ENCODE results near the gene CTTN. TPM values are rescaled to one million over a fixed set of nuclear protein-coding genes. Genes with fewer than 3 reads are reported as not detected.

Gene CTTN
- total RNA-seq, 2 experiments from 2014 or later = 22.9 to 25.1 TPM

DNA sequence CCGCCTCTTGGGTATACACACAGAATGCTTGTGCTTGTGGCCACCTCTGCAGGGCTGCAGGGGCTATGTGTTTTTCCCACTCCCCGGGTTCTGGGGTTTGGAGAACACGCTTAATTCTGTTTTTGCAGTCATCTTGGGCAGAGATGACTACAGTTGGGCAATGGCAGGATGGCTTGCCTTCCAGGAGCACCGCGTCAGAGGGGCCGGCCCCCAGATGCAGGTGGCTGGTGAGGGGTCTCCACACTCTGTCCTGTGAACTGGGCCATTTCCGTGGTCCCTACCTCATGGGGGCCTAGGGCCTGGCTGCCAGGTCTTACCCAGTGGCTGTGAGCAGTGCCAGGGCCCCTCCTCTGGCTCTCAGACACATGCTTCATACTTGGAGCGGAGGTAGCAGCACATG lies 68.3 kb downstream of the CTTN start:
- ChIA-PET CTCF (interaction anchor here (0.7 to 0.8 kb wide), 2 partner anchors 11 to 13 kb away, joined by 3 read pairs; no protein-coding TSS in a partner anchor), POLR2A (no interaction called here)

DNA sequence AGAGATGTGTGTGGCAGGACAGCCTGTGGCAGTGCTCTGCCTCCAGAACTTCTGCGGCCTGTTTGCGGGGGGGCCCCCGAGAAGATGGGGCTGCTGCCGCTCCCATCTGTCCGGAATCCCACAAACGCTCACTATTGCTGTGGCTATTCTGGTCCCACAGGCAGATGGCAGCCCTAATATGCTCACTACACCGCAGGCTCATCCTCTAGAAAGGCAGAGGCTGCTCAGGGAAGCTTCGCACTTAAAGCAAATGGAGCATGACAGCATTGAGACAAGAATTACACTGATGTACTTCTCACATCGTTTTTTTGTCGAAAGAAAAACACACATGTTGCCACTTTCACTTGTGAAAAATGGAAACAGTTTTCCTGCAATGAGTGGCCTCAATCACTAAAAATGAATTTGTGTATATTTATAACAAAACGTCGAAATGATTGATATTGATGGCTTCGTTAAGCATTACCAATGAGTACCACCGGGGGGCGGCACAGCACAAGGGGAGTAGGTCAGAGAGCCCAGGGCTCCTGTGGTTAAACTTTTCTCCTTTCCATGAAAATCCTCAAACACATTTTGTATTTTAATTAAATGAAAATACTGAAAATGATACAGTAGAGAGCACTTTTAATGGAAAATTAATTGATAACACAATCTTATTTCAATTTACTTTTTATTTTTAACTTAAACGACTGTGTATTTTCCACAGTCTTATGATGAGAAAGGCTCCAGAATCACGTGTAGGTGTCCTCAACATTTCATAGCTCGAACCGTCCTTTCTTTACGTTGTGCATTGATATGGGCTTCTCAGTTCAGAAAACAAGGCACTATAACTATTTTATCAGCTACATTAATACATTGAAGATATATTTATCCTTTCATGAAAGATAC lies 69.1 kb downstream of the CTTN start:
- ChIA-PET CTCF (interaction anchor here (0.6 to 0.8 kb wide), 4 partner anchors 9 to 49 kb away, joined by 3 read pairs; no protein-coding TSS in a partner anchor), POLR2A (no interaction called here)

DNA sequence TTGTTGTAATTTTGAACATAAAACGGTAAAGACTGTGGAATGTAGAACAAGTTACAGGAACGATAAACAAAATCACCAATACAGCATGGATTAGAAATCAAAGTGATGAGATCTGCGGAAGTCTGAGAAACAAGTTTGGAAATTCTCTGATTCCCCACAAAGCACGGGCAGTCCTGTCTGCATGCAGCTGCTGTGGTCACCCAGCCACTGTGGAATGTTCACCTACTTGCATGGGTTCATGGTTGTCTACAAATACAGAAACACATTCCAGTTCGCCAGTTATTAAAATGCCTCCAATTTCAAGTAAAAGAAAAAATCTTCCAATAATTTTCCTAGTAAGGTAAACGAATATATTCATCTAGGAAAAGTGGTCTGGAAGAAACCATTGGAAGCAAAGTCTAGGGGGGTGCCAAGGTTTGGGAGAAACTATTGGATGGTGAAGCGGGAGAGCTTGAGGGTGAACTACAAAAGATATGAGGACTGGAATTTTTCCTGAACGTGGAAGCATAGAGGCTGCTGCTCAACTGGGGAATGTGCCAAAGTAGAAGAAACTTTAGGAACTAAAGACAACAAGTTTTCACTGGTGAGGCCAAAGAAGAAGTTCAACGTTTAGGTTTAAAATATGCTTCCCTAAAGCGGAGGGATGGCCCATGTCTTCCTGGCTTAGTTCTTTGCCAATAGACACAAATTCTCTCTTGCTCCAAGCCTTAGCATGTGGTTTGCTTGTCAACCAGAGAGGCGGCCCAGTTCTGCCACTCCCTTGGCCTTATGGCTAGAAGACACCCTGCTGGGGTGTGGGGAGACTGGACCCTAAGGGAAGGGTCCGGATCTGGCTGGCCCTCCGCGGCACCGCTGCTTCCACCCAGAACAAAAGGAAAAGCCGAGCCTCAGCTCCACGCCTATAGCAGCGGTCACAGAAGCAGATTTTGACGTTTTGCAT lies 70.2 kb downstream of the CTTN start:
- ChIA-PET POLR2A (no interaction called here), CTCF (interaction anchor here (0.6 to 1.3 kb wide), 4 partner anchors 10 to 625 kb away, joined by 3 to 5 read pairs (median 3); no protein-coding TSS in a partner anchor)

DNA sequence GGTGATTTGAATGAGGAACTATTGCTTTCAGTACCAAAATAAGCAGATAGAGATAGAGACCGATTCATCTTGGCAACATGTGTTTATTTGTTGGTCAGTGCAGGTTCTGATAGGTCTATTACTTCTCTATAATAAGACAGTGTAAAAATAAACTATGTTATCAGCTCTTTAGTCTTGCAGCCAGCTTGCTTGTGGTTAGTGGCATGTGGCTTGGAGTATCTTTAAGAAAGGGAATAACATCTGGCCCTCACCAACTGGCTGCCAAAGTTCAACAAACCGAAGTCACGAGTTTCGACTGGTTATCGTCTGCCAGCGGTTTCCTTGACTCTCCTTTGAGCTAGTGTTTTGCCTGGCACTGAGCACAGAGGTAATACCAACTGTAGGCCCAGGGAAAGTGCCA lies 71.8 kb downstream of the CTTN start:
- POLR2A ChIA-PET = no interaction called here
- CTCF ChIA-PET = no interaction called here

DNA sequence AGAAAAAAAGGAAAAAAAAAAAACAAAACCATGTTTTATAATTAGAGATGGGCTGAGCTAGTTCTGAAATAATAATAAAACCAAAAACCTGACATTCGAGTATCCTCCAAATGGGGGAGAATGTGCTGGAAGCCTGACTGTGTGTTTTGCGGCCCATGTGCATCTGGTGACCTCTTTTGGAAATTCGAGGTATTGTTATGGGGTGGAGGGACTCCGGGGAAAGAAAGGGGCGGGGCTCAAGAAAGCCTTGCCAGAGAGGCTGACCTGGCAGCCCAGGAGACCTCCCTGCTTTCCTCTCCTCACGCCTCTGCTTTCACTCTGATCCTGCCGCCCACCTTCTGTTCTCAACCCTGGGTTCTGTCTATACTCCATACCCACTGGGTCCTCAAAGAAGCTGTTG lies 72.9 kb downstream of the CTTN start:
- ChIA-PET CTCF (interaction anchor here (1.0 kb wide), 1 partner anchor 105 kb away, joined by 3 read pairs; no protein-coding TSS in a partner anchor), POLR2A (no interaction called here)

DNA sequence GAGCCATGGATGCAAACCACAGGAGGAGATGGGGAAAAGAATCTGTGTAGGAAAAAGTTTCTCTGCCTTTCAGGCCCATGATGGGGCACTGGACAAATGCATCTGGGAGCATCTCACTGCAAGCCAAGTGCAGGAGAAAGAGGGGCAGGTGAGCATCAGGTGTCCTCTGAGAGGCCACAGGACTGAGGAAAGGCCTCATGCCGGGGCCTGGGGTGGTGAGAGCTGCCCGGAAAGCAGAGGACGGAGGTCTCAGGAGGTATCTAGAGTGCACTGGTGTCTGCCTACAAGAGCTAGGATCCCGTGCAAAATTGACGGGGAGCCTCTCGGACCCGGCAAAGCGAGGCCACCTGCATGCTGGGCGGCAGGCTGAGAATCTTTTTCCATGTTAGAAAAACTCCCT lies 73.9 kb downstream of the CTTN start:
- CTCF ChIA-PET = no interaction called here

DNA sequence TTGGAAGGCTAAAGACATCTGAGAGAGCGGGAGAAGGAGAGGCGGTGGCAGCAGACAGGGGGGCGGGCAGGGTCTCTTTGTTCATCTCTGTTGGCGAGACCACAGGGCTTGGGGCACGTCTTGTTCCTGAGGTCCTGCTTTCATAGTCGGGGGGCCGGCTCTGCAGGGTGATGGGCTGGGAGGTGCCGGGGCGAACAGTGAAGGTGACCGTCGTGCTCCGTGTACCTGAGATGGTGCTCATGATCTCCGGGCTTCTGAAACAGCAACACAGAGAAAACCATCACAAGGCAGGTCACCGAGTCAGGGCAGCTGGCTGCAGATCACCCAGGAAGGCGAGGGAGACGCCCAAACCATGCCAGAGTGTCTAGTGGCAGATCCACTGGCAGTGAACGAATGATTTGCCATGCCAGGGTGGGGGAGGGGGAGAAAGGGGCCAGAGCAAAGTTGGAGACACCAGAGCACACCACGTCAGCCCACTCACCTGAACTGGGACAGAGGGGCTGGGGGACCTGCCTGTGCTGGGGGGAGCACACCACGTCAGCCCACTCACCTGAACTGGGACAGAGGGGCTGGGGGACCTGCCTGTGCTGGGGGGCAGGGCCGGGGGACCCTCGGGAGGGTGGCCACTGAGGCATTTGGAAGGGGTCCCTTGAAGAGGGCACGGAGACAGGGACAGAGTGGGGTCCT lies 75.0 kb downstream of the CTTN start:
- CTCF ChIA-PET = no interaction called here
- POLR2A ChIA-PET = no interaction called here

More for the DNA sequence above, 73.9 kb downstream of the CTTN start:
- POLR2A ChIA-PET = no interaction called here

DNA sequence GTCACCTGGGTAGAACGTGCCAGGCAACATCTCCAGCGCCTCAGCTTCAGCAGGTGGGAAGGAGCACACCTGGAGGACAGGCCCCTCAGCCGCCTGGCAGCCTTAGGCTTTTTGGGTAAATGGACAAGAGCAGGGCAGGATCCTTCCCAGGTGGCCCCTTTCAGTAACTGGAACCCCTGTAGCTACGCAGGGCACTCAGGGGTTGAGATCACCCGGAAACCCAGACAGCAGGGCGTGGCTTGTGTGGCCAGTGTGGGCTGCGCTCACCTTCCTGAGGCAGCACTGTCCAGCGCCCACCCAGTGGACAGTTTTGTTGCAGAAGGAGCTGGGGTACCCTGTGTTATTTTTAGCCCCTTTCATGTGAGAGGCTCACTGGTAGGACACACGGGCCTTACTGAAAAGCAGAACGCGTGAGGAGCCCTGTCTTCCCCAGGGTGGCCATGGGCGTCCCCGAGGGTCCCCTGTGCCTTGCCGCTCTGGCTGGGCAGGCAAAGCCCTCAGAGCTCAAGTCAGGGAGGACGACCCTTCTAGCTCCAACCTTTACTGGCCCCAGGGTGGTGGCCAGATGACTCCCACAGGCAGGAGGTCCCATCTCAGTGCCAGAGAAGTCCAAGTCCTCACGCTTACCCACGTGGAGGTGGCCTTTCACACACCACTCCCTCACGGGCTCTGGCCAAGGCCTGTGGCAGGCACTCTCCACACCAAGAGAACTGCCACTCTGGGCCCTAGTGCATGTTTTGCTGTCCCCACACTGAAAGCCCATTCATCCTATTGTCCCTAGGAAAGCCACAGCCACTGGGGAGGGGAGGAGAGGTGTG lies 75.8 kb downstream of the CTTN start:
- ChIA-PET CTCF (no interaction called here), POLR2A (no interaction called here)

DNA sequence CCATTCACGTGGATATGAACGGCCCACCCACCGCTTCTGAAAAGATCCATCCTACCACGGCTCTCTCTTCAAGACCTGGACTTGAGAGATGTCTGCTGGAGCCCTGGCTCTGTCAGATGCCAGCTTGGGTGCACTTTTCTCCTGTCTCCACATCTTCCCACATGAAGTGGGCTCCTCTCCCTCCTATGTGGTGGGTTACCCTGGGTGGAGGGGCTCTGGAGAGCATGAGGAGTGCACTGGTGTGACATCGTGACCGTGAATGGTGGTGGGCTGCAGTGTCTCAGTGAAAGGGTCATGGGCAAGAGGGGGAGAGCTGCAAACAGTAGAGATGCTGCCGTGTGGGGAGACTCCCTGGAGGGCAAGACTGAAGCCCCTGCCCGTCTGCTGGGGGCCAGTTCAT lies 76.4 kb downstream of the CTTN start:
- ChIA-PET CTCF (no interaction called here), POLR2A (no interaction called here)

DNA sequence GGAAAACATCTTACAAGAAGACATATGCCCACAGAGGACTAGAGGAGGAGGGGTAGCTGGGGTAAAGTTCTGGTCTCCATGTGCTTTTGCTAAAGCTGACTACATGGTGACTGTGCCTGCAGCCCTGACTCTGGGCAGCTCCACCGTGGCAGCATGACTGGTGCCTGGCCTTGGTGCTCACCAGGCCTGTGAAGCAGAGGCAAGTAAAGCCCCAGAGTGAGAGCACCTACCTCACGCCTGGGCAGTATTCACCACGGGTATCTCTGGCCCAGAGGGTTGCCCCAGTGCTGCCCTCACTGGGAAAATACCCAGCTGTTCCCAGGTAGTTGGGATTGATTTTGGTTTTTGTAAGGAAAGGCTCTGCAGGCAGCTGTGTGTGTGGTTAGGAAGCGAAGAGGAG lies 78.3 kb downstream of the CTTN start:
- ChIA-PET POLR2A (no interaction called here), CTCF (interaction anchor here (0.5 kb wide), 1 partner anchor 39 kb away, joined by 3 read pairs; no protein-coding TSS in a partner anchor)

DNA sequence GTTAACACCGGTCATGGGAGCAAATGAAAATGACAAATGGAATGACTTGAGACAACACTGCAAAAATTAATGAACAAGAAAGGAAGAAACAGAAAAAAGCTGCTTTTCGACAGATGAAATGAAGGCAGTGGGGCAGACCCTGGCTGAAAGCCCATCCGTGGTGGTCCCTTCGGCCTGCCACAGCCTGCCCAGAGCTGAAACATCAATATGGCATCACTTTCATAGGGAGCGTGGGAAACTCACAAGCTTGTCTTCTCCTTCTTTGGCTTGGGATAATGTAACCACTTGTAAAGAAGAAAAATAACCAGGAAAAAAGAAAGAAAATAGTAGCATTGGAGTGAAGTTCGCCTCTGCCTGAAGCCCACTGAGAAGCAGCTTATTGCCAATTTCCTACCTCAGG lies 78.8 kb downstream of the CTTN start:
- CTCF ChIA-PET = interaction anchor here (0.5 kb wide), 1 partner anchor 38 kb away, joined by 3 read pairs; no protein-coding TSS in a partner anchor
- POLR2A ChIA-PET = no interaction called here

DNA sequence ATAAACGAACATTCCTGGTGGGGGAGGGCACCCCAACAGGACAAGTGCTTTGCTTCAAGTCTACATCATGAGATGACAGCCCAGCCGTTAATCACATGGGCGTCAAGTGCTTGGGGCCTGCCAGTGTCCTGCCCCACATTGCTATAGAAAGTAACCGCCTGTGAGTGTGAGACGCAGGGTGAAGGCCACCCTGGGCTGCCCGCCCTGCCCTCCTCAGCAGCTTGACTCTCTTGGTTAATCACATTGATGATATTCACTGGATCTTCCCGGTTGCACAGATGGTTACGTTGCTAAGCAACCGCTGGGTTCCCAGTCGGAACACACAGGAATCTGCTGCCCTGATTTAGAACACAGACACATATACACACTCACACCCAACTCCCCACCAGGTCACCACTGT lies 79.3 kb downstream of the CTTN start:
- ChIA-PET CTCF (no interaction called here), POLR2A (no interaction called here)

DNA sequence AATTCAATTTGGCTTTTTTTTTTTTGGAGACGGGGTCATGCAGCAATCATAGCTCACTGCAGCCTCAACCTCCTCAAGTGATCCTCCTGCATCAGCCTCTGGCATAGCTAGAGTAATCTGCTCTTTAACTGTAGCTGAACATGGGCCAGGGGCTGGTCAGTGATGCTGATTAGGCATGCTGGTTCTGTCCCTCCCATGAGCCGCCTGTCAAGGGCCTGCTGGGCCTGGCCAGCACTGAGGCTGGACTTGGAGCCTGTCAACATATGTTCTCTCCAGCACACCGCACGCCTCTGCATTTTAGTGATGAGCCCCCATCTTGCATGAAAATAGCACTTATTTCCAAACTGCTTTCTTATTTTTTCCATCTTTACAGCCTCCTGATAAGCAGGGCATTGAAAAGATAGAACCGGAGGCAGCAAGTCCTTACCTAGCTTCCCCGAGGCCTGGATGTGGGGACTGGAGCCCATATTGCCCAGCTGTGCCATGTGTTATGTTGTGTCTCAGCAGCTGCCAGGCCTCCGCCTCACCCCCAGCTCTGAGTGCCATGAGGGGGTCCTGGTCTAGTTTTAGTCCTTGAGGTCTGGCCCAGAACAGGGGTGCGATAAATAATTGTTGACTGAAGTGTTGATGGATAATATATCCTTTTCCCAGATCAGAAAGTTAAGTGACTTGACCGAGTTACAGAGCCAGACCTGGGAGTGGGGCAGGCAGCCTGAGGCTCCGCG lies 80.0 kb downstream of the CTTN start:
- POLR2A ChIA-PET = no interaction called here

DNA sequence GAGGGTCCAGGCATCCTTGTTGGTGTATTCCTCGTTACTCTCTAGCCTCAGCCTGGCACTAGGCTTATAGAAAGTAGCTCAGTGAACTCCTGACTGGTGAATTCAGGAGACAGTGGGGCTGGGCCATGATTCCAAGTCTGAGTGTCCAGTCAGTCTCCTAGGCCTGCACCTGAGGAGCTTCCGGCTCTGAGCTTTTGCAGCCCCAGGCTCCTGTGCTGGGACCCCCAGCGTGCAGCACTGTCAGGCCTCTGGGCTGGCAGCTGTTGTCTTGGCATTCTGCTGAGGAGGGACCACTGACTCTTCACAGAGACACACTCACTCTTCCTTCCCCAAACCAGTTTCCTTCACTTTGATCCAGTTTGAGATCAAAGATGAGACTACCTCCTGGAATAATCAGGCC lies 82.4 kb downstream of the CTTN start:
- POLR2A ChIA-PET = no interaction called here
- CTCF ChIA-PET = no interaction called here

More for the DNA sequence above, 80.0 kb downstream of the CTTN start:
- CTCF ChIA-PET = no interaction called here

DNA sequence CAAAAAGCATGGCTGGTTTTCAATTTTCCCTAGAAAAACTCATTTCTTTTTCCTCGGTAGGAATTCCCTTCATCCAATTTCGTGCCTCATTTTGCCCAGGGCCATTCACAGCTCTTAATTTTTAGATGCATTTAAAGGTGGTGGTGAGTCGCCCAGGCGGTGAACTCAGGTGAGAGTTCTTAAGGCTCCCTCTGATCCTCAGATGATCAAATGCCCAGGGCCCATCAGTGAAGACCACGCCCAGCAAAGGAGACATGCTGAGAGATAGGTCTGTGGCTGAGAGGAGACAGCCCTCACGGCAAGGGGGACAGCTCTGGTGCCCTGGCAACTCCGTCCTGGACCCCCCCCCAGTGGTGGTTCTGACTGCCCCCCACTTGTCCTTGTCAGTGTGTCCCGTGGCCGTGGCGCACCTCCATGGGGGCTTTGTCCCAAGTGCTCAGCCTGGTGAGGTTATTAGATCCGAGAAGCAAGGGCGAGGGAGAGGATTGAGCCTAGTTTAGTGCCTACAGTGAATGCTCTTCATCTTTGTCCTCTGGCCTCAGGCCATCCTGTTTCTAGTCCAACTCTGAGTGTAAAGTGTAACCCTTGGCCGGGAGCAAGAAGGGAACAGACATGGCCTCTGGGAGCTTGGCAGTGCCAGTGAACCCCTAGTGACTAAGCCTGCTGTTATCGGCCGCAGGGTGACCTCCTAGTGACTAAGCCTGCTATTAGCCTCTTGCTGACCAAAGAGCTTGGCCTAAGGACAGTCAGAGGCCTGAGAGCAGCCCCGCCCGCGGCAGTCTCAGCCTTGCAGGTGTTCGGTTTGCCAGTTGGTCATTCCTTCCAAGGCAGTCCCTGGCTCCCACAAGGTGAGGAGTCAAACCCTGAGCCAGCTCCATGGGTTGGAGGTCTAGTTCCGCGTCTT lies 83.5 kb downstream of the CTTN start:
- CTCF ChIA-PET = no interaction called here
- POLR2A ChIA-PET = no interaction called here

DNA sequence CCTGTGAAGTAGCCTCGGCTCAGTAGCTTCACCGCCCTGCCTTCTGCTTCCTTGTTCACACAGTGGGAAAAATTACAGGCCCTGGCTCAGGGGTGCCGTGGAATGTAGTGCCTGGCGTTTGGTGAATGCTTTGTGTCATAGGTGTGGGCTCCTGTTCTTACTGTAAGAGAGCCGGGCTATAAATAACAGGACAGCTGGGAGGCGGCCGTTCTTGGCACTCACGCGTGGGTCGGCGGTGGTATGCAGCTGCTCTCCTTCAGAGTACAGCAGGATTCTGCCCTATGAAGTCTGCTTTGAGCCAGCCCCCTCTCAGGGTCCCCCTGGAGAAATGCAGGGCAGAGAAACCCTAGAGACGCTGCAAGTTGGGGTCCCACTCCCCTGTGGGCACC lies 84.2 kb downstream of the CTTN start:
- CTCF ChIA-PET = no interaction called here
- POLR2A ChIA-PET = no interaction called here

DNA sequence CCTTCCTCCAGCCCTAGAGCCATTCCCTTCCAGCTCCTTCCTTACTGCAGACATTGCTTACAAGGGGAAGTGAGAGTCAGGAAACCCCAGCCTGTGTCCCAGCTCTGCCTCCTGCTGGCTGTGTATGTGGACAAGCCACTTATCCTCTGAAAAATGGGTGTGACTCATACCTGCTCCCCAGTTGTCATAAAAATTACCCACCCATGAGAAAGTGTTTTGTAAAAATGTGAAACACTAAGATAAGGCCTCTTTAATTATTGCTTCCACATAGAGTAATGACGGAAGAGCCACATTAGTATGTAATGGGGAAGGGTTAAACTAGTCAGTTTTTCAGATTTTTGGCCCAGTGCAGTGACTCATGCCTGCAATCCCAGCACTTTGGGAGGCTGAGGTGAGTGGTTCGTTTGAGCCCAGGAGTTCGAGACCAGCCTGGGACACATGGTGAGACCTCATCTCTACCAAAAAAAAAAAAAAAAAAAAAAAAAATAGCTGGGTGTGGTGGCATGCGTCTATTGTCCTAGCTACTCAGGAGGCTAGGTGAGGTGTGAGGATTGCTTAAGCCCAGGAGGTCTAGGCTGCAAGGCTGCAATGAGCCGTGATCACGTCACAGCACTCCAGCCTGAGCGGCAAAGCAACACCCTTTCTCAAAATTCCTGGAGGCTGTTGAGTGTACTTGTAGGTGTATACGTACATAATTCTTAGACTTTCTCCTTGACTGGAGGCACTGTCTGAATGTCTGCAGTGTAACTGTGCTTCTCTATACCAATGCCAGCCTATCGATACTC lies 84.9 kb downstream of the CTTN start:
- ChIA-PET POLR2A (no interaction called here), CTCF (interaction anchor here (0.6 kb wide), 1 partner anchor 875 kb away, joined by 4 read pairs; no protein-coding TSS in a partner anchor)
